GM12878 (cell line): ENCODE measurements around the gene MLPH. TPM values are rescaled to one million over a fixed set of nuclear protein-coding genes. Genes with fewer than 3 reads are reported as not detected.

ENCODE experiments used
- ATAC-seq: fragments of 200-7000 bp; cut with Tn5 transposase; 3 replicates; pipeline ENCODE4 v1.9.1; 2020; ENCODE audit warnings: mild to moderate bottlenecking, moderate library complexity
- BruUV-seq: library from RNA; stranded (reverse); fragments of 400-500 nt; replicated peaks from 2 replicates; lab custom pipeline; 2021; lab: Mats Ljungman, UMichigan
- CTCF ChIA-PET: fragments of 300-600 bp; sonication (Branson Sonifier 250); formaldehyde crosslinking; extraction: SDS; loops from one replicate; lab custom pipeline; 2021; ENCODE audit warnings: inconsistent platforms; lab: Yijun Ruan, JAX
- POLR2A ChIA-PET: fragments of 350-600 bp; formaldehyde crosslinking; extraction: SDS; loops from one replicate; lab custom pipeline; 2021; ENCODE audit warnings: inconsistent platforms; lab: Charles Lee
- RAD21 ChIA-PET: fragments of 300-600 bp; sonication (Branson Sonifier 250); formaldehyde crosslinking; loops from one replicate; lab custom pipeline; 2023; ENCODE audit warnings: antibody characterized with exemption; ENCODE audit not compliant: unreplicated experiment; lab: Charles Lee
- SMC1A ChIA-PET: fragments of 300-600 bp; sonication (Branson Sonifier 250); formaldehyde crosslinking; loops from one replicate; lab custom pipeline; 2023; ENCODE audit not compliant: unreplicated experiment, uncharacterized antibody; lab: Charles Lee
- DNase-seq: peaks from one replicate; pipeline ENCODE4 v3.0.0-alpha.2; 2011; ENCODE audit warnings: low read depth, low spot score
- FAIRE-seq: peaks from 3 replicates; lab custom pipeline; 2011; peaks lifted over from hg19 to GRCh38; lab: Jason Lieb, UNC
- H2AFZ ChIP-seq: 2 replicates; pipeline ENCODE4 v1.6.0; 2011; ENCODE audit warnings: low read depth, low read length, control low read depth; ENCODE audit not compliant: control insufficient read depth
- H3K27ac ChIP-seq: 2 replicates; pipeline ENCODE4 v1.5.1; 2011; ENCODE audit warnings: control low read depth; ENCODE audit not compliant: control insufficient read depth, insufficient read depth
- H3K27me3 ChIP-seq, 2 experiments: replicated peaks in 1 of 2; 2 replicates each; pipeline versions ENCODE4 v1.6.0 to v1.6.1; 2011; ENCODE audit warnings: low read length in 1 of 2; ENCODE audit not compliant: control insufficient read depth in 2 of 2, insufficient read depth in 2 of 2
- H3K36me3 ChIP-seq, 2 experiments: 2 replicates each; pipeline ENCODE4 v1.5.1; 2011; ENCODE audit warnings: low read length in 1 of 2; ENCODE audit not compliant: control insufficient read depth in 2 of 2, insufficient read depth in 2 of 2
- H3K4me1 ChIP-seq: 2 replicates; pipeline ENCODE4 v1.6.1; 2011; ENCODE audit warnings: mild to moderate bottlenecking, low read length, moderate library complexity, mixed read lengths; ENCODE audit not compliant: control insufficient read depth, insufficient read depth
- H3K4me2 ChIP-seq: 2 replicates; pipeline ENCODE4 v1.6.0; 2011; ENCODE audit warnings: control low read depth; ENCODE audit not compliant: control insufficient read depth, insufficient read depth
- H3K4me3 ChIP-seq: fragments of 200-600 bp; sonication (generic); 2 replicates; pipeline ENCODE4 v1.5.1; 2016
- H3K79me2 ChIP-seq: 2 replicates; pipeline ENCODE4 v1.6.0; 2011; ENCODE audit warnings: low read length; ENCODE audit not compliant: control insufficient read depth, insufficient read depth
- H3K9ac ChIP-seq: 2 replicates; pipeline ENCODE4 v1.8.0; 2011; ENCODE audit warnings: low read length, control low read depth, mixed read lengths; ENCODE audit not compliant: control insufficient read depth, insufficient read depth
- H3K9me3 ChIP-seq: replicated peaks from 3 replicates; pipeline ENCODE4 v1.5.1; 2011; ENCODE audit warnings: mild to moderate bottlenecking, low read length; ENCODE audit not compliant: control insufficient read depth, insufficient read depth
- H4K20me1 ChIP-seq: 2 replicates; pipeline ENCODE4 v1.6.0; 2011; ENCODE audit not compliant: control insufficient read depth, insufficient read depth
- CHD4 ChIP-seq: fragments of 200-600 bp; sonication (generic); IDR thresholded peaks from 2 replicates; pipeline ENCODE4 v1.6.1; 2016; ENCODE audit warnings: mild to moderate bottlenecking
- NFXL1 ChIP-seq: fragments of 450-650 bp; IDR thresholded peaks from 2 replicates; pipeline ENCODE4 v1.6.1; 2017; ENCODE audit warnings: antibody characterized with exemption, mild to moderate bottlenecking, borderline replicate concordance
- PAX8 ChIP-seq: fragments of 450-650 bp; IDR thresholded peaks from 2 replicates; pipeline ENCODE4 v1.6.1; 2017; ENCODE audit warnings: mild to moderate bottlenecking, moderate library complexity
- WGBS: methylation state at CpG from one replicate; pipeline ENCODE4 v1.1.6; 2016; ENCODE audit warnings: low lambda C conversion rate; ENCODE audit not compliant: insufficient replicate concordance, insufficient coverage; ENCODE audit errors: missing lambda C conversion rate; 5-methylcytosine and 5-hydroxymethylcytosine counted together
- in situ Hi-C: fragments of 300-500 bp; cut with MboI; formaldehyde crosslinking; loops from 9 replicates; pipeline ENCODE4 v1.14.3; 2018; ENCODE audit warnings: mixed read lengths
- intact Hi-C: fragments of 100-400 bp; cut with micrococcal nuclease; formaldehyde crosslinking; loops from one replicate; pipeline ENCODE4 v1.14.2; 2022; ENCODE audit not compliant: unreplicated experiment
- polyA plus RNA-seq, 11 experiments: library from polyadenylated mRNA; depleted of rRNA in 4 of 11; unstranded in 6 of 11; stranded (reverse) in 5 of 11; fragments of >200 nt; fragmentation: Nextera tagmentation in 4 of 11; fragmentation: Illumina TruSeq in 1 of 11; extraction: Ambion mirVana in 4 of 11; extraction: Trizol in 1 of 11; gene quantifications; 1 replicate in 1 of 11; 2 replicates in 10 of 11; pipeline versions ENCODE4 v1.2.1 to v1.2.3, GENCODE V29; 2011 to 2016; ENCODE audit warnings: inconsistent platforms in 2 of 11, missing spikeins in 2 of 11, low read depth in 1 of 11
- total RNA-seq, 4 experiments: library from RNA; depleted of rRNA in 3 of 4; stranded (reverse); fragments of >200 nt in 3 of 4; fragmentation: Illumina TruSeq in 1 of 4; extraction: Trizol in 1 of 4; gene quantifications; 2 replicates each; pipeline versions ENCODE4 v1.2.1 to v1.2.3, GENCODE V29; 2013 to 2021
- TF ChIP-seq, protein P1 (sequence below): fragments of 450-650 bp; formaldehyde crosslinking; IDR thresholded peaks from 2 replicates; pipeline ENCODE4 v1.4.0; 2020; ENCODE audit warnings: mild to moderate bottlenecking, moderate library complexity
- TF ChIP-seq, protein P2 (sequence below): IDR thresholded peaks from 2 replicates; pipeline ENCODE4 v1.6.1; 2012; ENCODE audit warnings: low read length, inconsistent platforms

Gene MLPH
- total and polyA plus RNA-seq, 10 of the 15 experiments (the other 5 are each of a cell fraction or from before 2014, with no cell fraction given), result 0.16 to 0.85 TPM; not detected in 8

DNA sequence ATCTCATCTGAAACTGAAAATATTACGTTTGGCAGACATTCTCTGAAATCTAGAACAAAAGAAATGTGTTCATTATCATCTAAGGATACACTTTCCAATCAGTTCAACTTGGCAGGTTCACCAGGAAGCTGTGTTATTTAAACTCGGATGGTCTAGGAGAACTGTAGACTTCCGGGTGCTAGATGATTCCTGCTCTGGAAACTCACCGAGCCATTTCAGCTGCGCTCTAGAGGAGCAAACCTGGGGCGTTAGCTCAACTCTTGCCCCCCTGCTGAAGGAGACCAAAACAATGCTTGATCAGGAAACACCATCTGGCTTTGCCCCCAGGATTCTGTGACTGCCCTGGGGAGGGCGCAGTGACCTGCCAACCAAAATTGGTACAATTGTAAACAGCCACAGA is 22.9 kb downstream of the MLPH start (continued):
- TF ChIP-seq, protein P1, sequence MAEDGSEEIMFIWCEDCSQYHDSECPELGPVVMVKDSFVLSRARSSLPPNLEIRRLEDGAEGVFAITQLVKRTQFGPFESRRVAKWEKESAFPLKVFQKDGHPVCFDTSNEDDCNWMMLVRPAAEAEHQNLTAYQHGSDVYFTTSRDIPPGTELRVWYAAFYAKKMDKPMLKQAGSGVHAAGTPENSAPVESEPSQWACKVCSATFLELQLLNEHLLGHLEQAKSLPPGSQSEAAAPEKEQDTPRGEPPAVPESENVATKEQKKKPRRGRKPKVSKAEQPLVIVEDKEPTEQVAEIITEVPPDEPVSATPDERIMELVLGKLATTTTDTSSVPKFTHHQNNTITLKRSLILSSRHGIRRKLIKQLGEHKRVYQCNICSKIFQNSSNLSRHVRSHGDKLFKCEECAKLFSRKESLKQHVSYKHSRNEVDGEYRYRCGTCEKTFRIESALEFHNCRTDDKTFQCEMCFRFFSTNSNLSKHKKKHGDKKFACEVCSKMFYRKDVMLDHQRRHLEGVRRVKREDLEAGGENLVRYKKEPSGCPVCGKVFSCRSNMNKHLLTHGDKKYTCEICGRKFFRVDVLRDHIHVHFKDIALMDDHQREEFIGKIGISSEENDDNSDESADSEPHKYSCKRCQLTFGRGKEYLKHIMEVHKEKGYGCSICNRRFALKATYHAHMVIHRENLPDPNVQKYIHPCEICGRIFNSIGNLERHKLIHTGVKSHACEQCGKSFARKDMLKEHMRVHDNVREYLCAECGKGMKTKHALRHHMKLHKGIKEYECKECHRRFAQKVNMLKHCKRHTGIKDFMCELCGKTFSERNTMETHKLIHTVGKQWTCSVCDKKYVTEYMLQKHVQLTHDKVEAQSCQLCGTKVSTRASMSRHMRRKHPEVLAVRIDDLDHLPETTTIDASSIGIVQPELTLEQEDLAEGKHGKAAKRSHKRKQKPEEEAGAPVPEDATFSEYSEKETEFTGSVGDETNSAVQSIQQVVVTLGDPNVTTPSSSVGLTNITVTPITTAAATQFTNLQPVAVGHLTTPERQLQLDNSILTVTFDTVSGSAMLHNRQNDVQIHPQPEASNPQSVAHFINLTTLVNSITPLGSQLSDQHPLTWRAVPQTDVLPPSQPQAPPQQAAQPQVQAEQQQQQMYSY (CRISPR knock-in tag), result no peak
- TF ChIP-seq PAX8, result no peak

DNA sequence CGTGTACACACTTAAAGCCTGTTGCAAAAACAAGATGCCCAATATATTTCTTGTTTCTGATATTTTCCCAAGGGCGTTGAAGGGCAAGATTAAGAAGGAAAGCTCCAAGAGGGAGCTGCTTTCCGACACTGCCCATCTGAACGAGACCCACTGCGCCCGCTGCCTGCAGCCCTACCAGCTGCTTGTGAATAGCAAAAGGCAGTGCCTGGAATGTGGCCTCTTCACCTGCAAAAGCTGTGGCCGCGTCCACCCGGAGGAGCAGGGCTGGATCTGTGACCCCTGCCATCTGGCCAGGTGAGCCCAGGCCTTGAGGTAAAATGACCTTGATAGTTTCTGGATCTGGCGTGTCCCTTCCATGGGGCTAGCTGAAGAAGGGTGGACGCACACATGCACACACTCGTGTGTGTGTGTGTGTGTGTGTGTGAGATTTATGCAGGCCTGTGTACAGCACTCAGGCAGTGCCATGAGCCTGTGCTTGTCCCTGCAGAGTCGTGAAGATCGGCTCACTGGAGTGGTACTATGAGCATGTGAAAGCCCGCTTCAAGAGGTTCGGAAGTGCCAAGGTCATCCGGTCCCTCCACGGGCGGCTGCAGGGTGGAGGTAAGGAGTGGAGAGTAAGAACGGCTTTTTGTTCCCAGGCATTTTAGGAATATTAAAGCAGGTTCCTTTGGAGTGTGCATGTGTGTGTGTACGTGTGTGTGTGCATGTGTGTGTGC is 23.6 kb downstream of the MLPH start:
- in situ Hi-C loops, result loop anchor here (5.0 kb wide), 1 partner anchor 62 kb away; no protein-coding TSS in a partner anchor

More for the DNA sequence above, 23.6 kb downstream of the MLPH start:
- no peak overlapping the region for H3K9ac ChIP-seq
- no peak for TF ChIP-seq CHD4
- TF ChIP-seq, protein P2, sequence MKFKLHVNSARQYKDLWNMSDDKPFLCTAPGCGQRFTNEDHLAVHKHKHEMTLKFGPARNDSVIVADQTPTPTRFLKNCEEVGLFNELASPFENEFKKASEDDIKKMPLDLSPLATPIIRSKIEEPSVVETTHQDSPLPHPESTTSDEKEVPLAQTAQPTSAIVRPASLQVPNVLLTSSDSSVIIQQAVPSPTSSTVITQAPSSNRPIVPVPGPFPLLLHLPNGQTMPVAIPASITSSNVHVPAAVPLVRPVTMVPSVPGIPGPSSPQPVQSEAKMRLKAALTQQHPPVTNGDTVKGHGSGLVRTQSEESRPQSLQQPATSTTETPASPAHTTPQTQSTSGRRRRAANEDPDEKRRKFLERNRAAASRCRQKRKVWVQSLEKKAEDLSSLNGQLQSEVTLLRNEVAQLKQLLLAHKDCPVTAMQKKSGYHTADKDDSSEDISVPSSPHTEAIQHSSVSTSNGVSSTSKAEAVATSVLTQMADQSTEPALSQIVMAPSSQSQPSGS, result no peak
- TF ChIP-seq NFXL1, result no peak
- ChIA-PET RAD21 (interaction anchor here (10.3 kb wide), 1 partner anchor 62 kb away, joined by 300 read pairs; no protein-coding TSS in a partner anchor), SMC1A (interaction anchor here (0.8 to 10.5 kb wide), 2 partner anchors 62 to 81 kb away, joined by 3 to 190 read pairs; no protein-coding TSS in a partner anchor), CTCF (interaction anchor here (1.5 to 11.6 kb wide), 2 partner anchors 62 to 388 kb away, joined by 3 to 364 read pairs; no protein-coding TSS in a partner anchor), POLR2A (no interaction called here)
- H4K20me1 ChIP-seq, result no peaks in the 10 kb centered on the region; the same call in 1 of the 2 replicates
- H3K9me3 ChIP-seq, result no peaks in the 10 kb centered on the region
- H3K79me2 ChIP-seq, result no peaks in the 10 kb centered on the region
- intact Hi-C loops, result loop anchor here (5.0 to 10.0 kb wide), 2 partner anchors 47 to 234 kb away; no protein-coding TSS in a partner anchor
- no peaks in the 10 kb centered on the region for H3K4me1 ChIP-seq
- H3K27me3 ChIP-seq, result peaks cover 0 to 2% of the 10 kb centered on the region in 2 experiments; a peak in 2 of 4 replicates
- H3K4me3 ChIP-seq, result no peak overlapping the region
- 47% methylated on average over 17 of the region's 21 CpGs for WGBS
- no TSS peak for BruUV-seq
- no peaks in the 10 kb centered on the region for H3K36me3 ChIP-seq
- H2AFZ ChIP-seq, result no peak overlapping the region
- H3K27ac ChIP-seq, result no peak overlapping the region
- no peak for FAIRE-seq
- DNase-seq, result no peak
- no peak for ATAC-seq
- H3K4me2 ChIP-seq, result no peak overlapping the region
